Stimulated activated effector memory CD8-positive, alpha-beta T cell treated with anti-CD3 and anti-CD28 coated beads, Interleukin-12 subunit alpha, Interleukin-12 subunit beta, amount 100 ng/mL, for 72 hours (primary cell): ENCODE results near the gene KDM1B.

Experiments used
- ATAC-seq: fragments of 150-1000 bp; cut with Tn5 transposase; 2 replicates; pipeline ENCODE4 v1.10.0; 2021
- DNase-seq, 2 donors: peaks; one replicate each; pipeline ENCODE4 v3.0.0; 2021 to 2022; ENCODE audit warnings: low spot score in 2 of 2
- H3K27ac Mint-ChIP-seq: one replicate; pipeline ENCODE4 v1.8.0; 2022; ENCODE audit warnings: mild to moderate bottlenecking, mixed read lengths
- H3K36me3 Mint-ChIP-seq: one replicate; pipeline ENCODE4 v1.8.0; 2022; ENCODE audit warnings: mild to moderate bottlenecking, mixed read lengths
- H3K4me1 Mint-ChIP-seq: one replicate; pipeline ENCODE4 v1.8.0; 2022; ENCODE audit warnings: mixed read lengths
- H3K4me3 Mint-ChIP-seq: one replicate; pipeline ENCODE4 v1.8.0; 2022; ENCODE audit warnings: mild to moderate bottlenecking, mixed read lengths
- H3K9me3 Mint-ChIP-seq: one replicate; pipeline ENCODE4 v1.8.0; 2022; ENCODE audit warnings: mixed read lengths

Gene KDM1B

GRCh38 chr6:18155150-18155863 lies at the start of gene KDM1B:
KDM1B (plus strand) TSS chr6:18155422; CDS start chr6:18159896, 4,474 bp downstream.
- Mint-ChIP-seq H3K4me1 (peaks cover 24% of the 10 kb centered on the region), H3K9me3 (no peaks in the 10 kb centered on the region), H3K4me3 (peak within 1 kb of the TSS; percentile 95), H3K27ac (peak within 1 kb of the TSS; percentile 96), H3K36me3 (peaks cover 19% of the 10 kb centered on the region)
- ATAC-seq (peak; percentile 93), DNase-seq (peak; percentile 94 to 99)

GRCh38 chr6:18107061-18107460 lies 48.2 kb upstream of the KDM1B start:
- Mint-ChIP-seq H3K4me1 (no peaks in the 10 kb centered on the region), H3K27ac (no peak overlapping the region), H3K4me3 (no peak overlapping the region), H3K9me3 (peaks cover 11% of the 10 kb centered on the region), H3K36me3 (no peaks in the 10 kb centered on the region)
- DNase-seq, result no peak
- no peak for ATAC-seq

GRCh38 chr6:18110162-18110561 lies 45.1 kb upstream of the KDM1B start:
- peaks cover 2% of the 10 kb centered on the region for H3K4me1 Mint-ChIP-seq
- ATAC-seq, result no peak
- H3K36me3 Mint-ChIP-seq, result peaks cover under 1% of the 10 kb centered on the region
- DNase-seq, result no peak
- no peak overlapping the region for H3K4me3 Mint-ChIP-seq
- H3K9me3 Mint-ChIP-seq, result peaks cover 11% of the 10 kb centered on the region
- H3K27ac Mint-ChIP-seq, result no peak overlapping the region

GRCh38 chr6:18115356-18115755 lies 39.9 kb upstream of the KDM1B start:
- H3K36me3 Mint-ChIP-seq, result peaks cover 8% of the 10 kb centered on the region
- H3K9me3 Mint-ChIP-seq, result no peaks in the 10 kb centered on the region
- H3K27ac Mint-ChIP-seq, result peak overlapping the region; percentile 30
- peaks cover 12% of the 10 kb centered on the region for H3K4me1 Mint-ChIP-seq
- no peak for DNase-seq
- peak overlapping the region; percentile 23 for H3K4me3 Mint-ChIP-seq
- ATAC-seq, result peak; percentile 94

- ATAC-seq, result no peak
Measured at GRCh38 chr6:18117136-18117535, 38.1 kb upstream of the KDM1B start.

GRCh38 chr6:18118330-18118729 lies 36.9 kb upstream of the KDM1B start:
- H3K4me3 Mint-ChIP-seq, result no peak overlapping the region
- DNase-seq, result no peak
- no peak for ATAC-seq
- H3K4me1 Mint-ChIP-seq, result peaks cover 18% of the 10 kb centered on the region
- peaks cover 8% of the 10 kb centered on the region for H3K36me3 Mint-ChIP-seq
- H3K9me3 Mint-ChIP-seq, result no peaks in the 10 kb centered on the region
- H3K27ac Mint-ChIP-seq, result no peak overlapping the region

More at GRCh38 chr6:18117136-18117535, 38.1 kb upstream of the KDM1B start:
- Mint-ChIP-seq H3K36me3 (peaks cover 8% of the 10 kb centered on the region), H3K9me3 (no peaks in the 10 kb centered on the region), H3K4me1 (peaks cover 12% of the 10 kb centered on the region), H3K27ac (no peak overlapping the region), H3K4me3 (no peak overlapping the region)
- DNase-seq, result no peak

- H3K4me3 Mint-ChIP-seq, result no peak overlapping the region
- H3K36me3 Mint-ChIP-seq, result peaks cover 8% of the 10 kb centered on the region
- no peak overlapping the region for H3K27ac Mint-ChIP-seq
- peaks cover 18% of the 10 kb centered on the region for H3K4me1 Mint-ChIP-seq
- DNase-seq (no peak), ATAC-seq (no peak)
- H3K9me3 Mint-ChIP-seq, result no peaks in the 10 kb centered on the region
Measured at GRCh38 chr6:18119236-18119635, 36.0 kb upstream of the KDM1B start.

GRCh38 chr6:18121580-18122127 lies 33.6 kb upstream of the KDM1B start:
- peak overlapping the region; percentile 63 for H3K4me3 Mint-ChIP-seq
- no peaks in the 10 kb centered on the region for H3K36me3 Mint-ChIP-seq
- H3K9me3 Mint-ChIP-seq, result no peaks in the 10 kb centered on the region
- H3K27ac Mint-ChIP-seq, result no peak overlapping the region
- DNase-seq, result no peak
- peaks cover 7% of the 10 kb centered on the region for H3K4me1 Mint-ChIP-seq
- ATAC-seq, result no peak

GRCh38 chr6:18122128-18123093 lies 32.8 kb upstream of the KDM1B start, which contains the start of gene NHLRC1:
NHLRC1 (minus strand) TSS chr6:18122677; CDS start chr6:18122606, 71 bp downstream.
- Mint-ChIP-seq H3K4me3 (peak within 1 kb of the TSS; percentile 63), H3K9me3 (no peaks in the 10 kb centered on the region), H3K36me3 (no peaks in the 10 kb centered on the region), H3K27ac (no peak within 1 kb of the TSS), H3K4me1 (peaks cover 7% of the 10 kb centered on the region)
- ATAC-seq (peak; percentile 98), DNase-seq (peak; percentile 58 to 80)

- Mint-ChIP-seq H3K27ac (no peak overlapping the region), H3K4me3 (no peak overlapping the region), H3K9me3 (no peaks in the 10 kb centered on the region), H3K4me1 (peaks cover 7% of the 10 kb centered on the region), H3K36me3 (peaks cover 15% of the 10 kb centered on the region)
- ATAC-seq (no peak), DNase-seq (no peak)
Measured at GRCh38 chr6:18126121-18126520, 29.1 kb upstream of the KDM1B start.

- Mint-ChIP-seq H3K9me3 (no peaks in the 10 kb centered on the region), H3K4me1 (no peaks in the 10 kb centered on the region), H3K4me3 (no peak overlapping the region), H3K27ac (no peak overlapping the region), H3K36me3 (peaks cover 63% of the 10 kb centered on the region)
- ATAC-seq, result no peak
- no peak for DNase-seq
Measured at GRCh38 chr6:18132346-18132745, 22.9 kb upstream of the KDM1B start.

- ATAC-seq (no peak), DNase-seq (no peak)
- peaks cover 85% of the 10 kb centered on the region for H3K36me3 Mint-ChIP-seq
- no peaks in the 10 kb centered on the region for H3K4me1 Mint-ChIP-seq
- no peak overlapping the region for H3K27ac Mint-ChIP-seq
- H3K4me3 Mint-ChIP-seq, result no peak overlapping the region
- H3K9me3 Mint-ChIP-seq, result no peaks in the 10 kb centered on the region
Measured at GRCh38 chr6:18135171-18135570, 20.1 kb upstream of the KDM1B start.

- H3K4me1 Mint-ChIP-seq, result no peaks in the 10 kb centered on the region
- no peaks in the 10 kb centered on the region for H3K9me3 Mint-ChIP-seq
- no peak overlapping the region for H3K4me3 Mint-ChIP-seq
- DNase-seq (no peak), ATAC-seq (no peak)
- no peak overlapping the region for H3K27ac Mint-ChIP-seq
- H3K36me3 Mint-ChIP-seq, result peaks cover 85% of the 10 kb centered on the region
Measured at GRCh38 chr6:18136260-18136659, 19.0 kb upstream of the KDM1B start.

- Mint-ChIP-seq H3K27ac (no peak overlapping the region), H3K9me3 (no peaks in the 10 kb centered on the region), H3K36me3 (peaks cover 76% of the 10 kb centered on the region), H3K4me1 (peaks cover 7% of the 10 kb centered on the region), H3K4me3 (no peak overlapping the region)
- DNase-seq, result no peak
- ATAC-seq, result no peak
Measured at GRCh38 chr6:18138906-18139305, 16.3 kb upstream of the KDM1B start.

GRCh38 chr6:18139935-18140621 lies 15.1 kb upstream of the KDM1B start:
- Mint-ChIP-seq H3K36me3 (peaks cover 78% of the 10 kb centered on the region), H3K4me1 (peaks cover 7% of the 10 kb centered on the region), H3K4me3 (no peak overlapping the region), H3K27ac (peak overlapping the region; percentile 30), H3K9me3 (no peaks in the 10 kb centered on the region)
- DNase-seq, result no peak
- no peak for ATAC-seq
